Stimulated activated CD4-positive, alpha-beta T cell treated with anti-CD3 and anti-CD28 coated beads, Interleukin-2, amount 100 ng/mL, for 24 hours (primary cell): ENCODE measurements around the gene OSBPL10.

Experiments used
- DNase-seq, 2 donors: peaks; one replicate each; pipeline ENCODE4 v3.0.0-alpha.2; 2020

The OSBPL10 gene

GRCh38 chr3:31839144-31839917 lies 141.7 kb downstream of the OSBPL10 start:
- no peak for DNase-seq

- DNase-seq = no peak
These were observed 144.7 kb downstream of the OSBPL10 start for GRCh38 chr3:31836131-31837075.

DNA sequence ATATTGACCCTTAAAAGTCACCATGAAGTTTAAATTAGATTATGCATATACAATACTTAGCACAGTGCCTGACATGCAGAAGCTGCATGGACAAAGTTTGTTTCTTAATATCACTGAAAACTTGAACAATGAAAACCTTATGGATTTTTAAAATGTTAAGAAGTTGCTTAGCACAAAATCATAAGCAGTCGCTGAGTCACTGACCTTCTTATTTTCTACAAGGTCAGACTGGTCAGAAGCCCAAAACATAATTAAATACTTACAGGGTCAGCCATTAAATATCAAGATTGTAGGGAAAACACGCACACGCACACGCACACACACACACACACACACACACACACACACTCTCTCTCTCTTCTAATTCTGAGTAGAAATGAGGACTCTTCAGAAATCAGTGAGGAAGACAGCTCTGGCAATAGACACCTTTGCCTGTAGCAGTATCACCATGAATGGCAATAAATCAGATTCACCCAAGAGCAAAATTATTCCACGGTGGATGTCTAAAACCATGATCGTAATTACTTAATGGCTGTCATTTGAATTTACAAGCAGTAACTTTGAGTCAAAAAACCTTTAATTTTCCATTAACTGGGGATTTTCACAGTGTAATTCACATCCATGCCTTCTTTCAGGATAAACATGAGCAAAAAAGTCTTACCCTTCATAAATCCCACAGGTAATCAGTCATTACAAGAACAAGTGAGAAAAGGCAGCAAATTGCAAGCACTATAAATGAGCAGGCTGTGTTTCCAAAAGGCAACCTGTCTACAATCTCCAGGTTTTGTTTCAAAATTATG lies 147.5 kb downstream of the OSBPL10 start:
- no peak for DNase-seq

GRCh38 chr3:31832551-31832950 lies 148.5 kb downstream of the OSBPL10 start:
- no peak for DNase-seq

DNA sequence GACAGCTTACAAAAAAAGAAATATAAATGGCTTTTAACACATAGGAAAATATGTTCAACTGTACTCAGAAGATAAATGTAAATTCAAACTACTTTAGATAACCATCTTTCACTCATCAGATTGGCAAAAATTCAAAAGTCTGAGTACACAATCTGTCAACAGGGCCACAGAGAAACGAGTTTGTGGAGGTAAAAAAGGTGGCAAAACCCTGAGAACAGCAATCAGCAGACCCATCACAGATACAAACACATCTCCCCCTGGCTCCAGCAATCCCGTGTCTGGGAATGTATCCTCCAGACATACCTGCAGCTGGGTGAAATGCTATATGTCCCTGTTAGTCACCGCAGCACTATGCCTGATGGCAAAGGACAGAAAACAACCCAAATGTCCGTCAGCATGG lies 149.5 kb downstream of the OSBPL10 start:
- no peak for DNase-seq

- DNase-seq = no peak
These were observed 151.1 kb downstream of the OSBPL10 start for GRCh38 chr3:31829826-31830426.

- DNase-seq = no peak
These were observed 152.1 kb downstream of the OSBPL10 start for GRCh38 chr3:31829010-31829409.

- no peak for DNase-seq
These were observed 153.1 kb downstream of the OSBPL10 start for GRCh38 chr3:31828007-31828406.

GRCh38 chr3:31823184-31823583 lies 157.9 kb downstream of the OSBPL10 start:
- DNase-seq = no peak

GRCh38 chr3:31821118-31821517 lies 159.9 kb downstream of the OSBPL10 start:
- no peak for DNase-seq

DNA sequence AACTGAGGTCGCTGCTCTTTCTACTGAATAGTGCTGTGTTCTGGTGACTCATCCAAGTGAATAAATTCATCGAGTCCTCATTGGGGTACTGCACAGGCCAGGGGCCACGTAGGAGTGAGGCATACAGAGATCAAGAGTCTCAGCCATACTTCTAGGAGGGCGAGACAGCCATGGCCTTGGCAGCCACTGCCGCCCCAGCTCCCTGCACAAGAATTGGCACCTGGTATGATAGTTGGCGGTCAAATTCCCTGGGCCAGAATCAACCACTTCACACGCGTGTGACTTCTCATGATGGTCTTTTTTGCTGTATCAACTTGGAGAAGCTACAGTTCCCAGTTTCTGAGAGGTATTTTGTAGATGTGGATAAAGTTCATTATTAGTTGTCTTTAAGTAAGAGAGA lies 161.6 kb downstream of the OSBPL10 start:
- DNase-seq = no peak

GRCh38 chr3:31817411-31817966 lies 163.6 kb downstream of the OSBPL10 start:
- no peak for DNase-seq

DNA sequence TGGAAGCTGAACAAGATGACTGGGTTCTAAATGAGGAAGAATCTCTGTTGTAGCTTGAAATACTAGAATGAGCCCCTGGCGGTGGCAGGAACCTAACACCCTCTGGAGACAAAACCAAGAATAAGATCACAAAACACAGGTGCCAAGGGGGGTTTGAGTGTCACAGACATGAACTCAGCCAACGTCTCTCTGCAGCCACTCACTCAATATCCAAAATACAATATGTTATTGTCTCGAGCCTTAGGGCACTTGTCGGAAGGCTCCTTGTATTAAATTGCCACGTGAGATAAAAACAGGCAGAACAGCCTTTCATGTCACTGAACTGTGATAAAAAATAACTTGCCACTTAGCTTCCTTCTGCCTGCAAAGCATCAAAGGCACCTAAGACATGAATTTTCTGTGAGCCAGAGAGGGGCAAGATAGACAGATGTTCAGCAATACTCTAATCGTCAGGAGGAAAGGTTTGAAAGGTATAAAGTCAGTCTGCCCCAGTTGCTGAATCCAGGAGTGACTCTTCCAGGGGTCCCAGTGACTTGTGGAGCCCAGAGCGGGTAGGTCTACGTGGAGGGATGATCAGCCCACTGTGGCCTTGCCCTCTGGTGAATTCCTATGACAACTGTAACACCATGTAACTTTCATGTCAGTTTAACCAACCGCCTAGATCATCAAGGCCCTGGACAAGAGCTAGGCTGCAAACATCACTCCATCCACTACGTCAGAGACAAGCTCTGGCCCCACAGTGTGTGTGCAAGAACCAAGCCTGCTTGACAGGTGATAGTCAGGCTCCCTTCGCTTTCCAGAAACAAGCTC lies 165.2 kb downstream of the OSBPL10 start:
- DNase-seq = no peak

GRCh38 chr3:31815006-31815405 lies 166.1 kb downstream of the OSBPL10 start:
- no peak for DNase-seq

DNA sequence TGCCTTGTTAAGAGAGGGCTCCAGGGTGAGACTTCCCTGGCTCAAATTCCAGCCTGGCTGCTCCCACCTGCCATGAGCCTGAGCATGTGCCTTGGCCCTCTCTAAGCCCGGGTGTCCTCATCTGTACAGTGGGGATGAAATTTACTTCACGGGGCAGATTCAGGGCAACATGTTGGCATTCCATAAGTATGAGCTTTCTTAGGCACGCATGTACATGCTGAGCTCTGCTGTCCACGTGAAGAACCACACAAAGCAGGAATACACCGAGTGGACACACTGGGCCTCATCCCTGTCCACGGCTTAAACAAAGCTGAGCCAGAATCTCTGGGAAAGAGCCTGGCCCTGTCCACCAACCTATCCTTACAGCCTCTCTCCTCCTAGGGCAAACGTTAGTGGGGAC lies 167.4 kb downstream of the OSBPL10 start:
- DNase-seq = no peak

DNA sequence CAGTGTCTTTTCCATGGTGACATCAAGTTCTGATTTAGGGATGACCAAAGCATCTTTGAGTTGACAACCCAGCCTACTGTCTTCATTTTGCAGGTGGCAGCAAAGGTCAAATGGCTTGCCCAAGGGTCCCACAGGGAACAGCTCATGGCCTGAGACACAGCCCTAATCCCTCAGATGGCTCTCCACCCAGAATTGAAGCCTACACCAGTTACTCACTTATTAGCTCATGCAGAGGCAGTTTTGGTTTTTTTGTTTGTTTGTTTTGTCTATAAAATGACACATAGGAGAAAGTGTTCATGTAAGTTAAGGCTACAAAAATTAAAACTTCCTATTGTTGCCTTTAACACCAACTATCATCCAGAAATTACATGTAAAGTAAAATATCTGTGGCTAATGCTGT lies 167.9 kb downstream of the OSBPL10 start:
- DNase-seq = no peak

DNA sequence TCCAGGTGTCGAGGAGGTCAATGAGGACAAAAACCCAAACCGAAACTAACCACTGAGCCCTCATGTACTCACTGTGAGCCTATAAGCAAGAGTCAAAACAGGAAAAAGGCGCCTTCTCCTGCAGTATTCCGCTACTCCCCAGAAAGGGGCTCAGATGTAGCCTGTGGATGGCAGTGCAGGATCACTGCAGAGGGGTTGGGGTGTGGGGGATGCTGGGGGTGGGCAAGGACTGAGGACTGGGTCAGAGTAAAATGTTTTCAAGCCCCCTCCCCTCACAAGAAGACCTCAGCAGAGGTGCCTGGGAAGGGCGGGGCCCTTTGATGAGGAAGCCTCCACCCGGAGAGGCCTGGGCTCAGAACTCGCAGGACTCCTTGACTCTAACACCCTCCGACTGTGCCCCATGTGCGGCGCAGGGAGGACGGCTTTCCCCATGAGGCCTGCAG lies 170.1 kb downstream of the OSBPL10 start:
- no peak for DNase-seq

- no peak for DNase-seq
These were observed 172.8 kb downstream of the OSBPL10 start for GRCh38 chr3:31808143-31808720.

DNA sequence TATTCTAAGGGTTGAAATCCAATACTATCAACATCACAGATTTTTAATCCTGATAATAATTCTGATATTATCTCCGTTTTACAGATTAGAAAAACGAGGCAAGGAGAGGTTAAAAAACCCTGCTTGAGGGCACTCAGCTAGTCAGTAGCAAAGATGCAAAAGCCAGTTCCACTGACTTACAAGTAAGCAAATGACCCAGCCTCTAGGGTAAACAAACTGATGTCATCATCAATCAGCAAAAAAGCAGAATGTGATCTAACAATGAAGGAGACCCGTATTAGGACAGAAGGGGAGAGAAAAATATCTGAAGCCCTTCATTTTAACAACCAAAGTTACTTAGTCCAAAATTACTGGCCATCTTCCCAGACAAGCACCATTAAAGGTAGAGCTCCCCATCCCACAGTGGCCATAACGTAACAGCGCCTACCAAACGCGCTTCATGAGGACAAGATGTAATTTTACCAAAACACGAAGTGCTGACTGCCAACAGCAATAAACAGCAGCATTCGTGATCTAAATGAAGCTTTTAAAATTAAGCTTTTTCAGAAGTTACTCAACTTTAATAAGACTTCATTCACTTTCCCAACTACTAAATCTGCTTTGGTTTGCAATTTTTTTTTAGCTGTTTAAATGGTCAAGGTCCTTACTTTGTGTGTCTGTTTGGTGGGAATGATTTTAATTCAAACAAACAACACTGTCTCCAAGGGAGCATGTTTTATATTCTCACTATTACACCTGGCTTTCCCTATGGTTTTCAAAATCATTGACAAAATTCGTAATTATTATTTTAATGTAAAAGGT lies 176.6 kb downstream of the OSBPL10 start:
- no peak for DNase-seq
